ENCODE measurements around the gene MARS1. TPM values are rescaled to one million over a fixed set of nuclear protein-coding genes. Genes with fewer than 3 reads are reported as not detected.

Gene MARS1
- total RNA-seq, 1 donor from 2014 or later, result 290 TPM

- DNase-seq (ENCODE audit: low spot score, unreplicated experiment), result no peak
- Mint-ChIP-seq H3K36me3 (ENCODE audit: insufficient read depth) (peaks cover 19% of the 10 kb centered on the region), H3K4me1 (ENCODE audit: low read depth) (peaks cover 24% of the 10 kb centered on the region), H3K4me3 (ENCODE audit: low read depth) (peak overlapping the region; percentile 98), H3K27ac (peak overlapping the region; percentile 58), H3K9me3 (ENCODE audit: low read depth) (no peaks in the 10 kb centered on the region), H3K27me3 (no peaks in the 10 kb centered on the region)
- TF ChIP-seq CTCF (IDR thresholded peaks at IDR 0.05; ENCODE audit: unreplicated experiment), result no peak
These were observed 30.5 kb downstream of the MARS1 start for GRCh38 chr12:57518176-57518919.

GRCh38 chr12:57518920-57519795 is 31.3 kb downstream of the MARS1 start:
- TF ChIP-seq CTCF (IDR thresholded peaks at IDR 0.05; ENCODE audit: unreplicated experiment), result no peak
- Mint-ChIP-seq H3K27ac (peak overlapping the region; percentile 100), H3K4me1 (ENCODE audit: low read depth) (peaks cover 32% of the 10 kb centered on the region), H3K36me3 (ENCODE audit: insufficient read depth) (peaks cover 19% of the 10 kb centered on the region), H3K4me3 (ENCODE audit: low read depth) (peak overlapping the region; percentile 98), H3K27me3 (no peaks in the 10 kb centered on the region), H3K9me3 (ENCODE audit: low read depth) (no peaks in the 10 kb centered on the region)
- DNase-seq (ENCODE audit: low spot score, unreplicated experiment), result no peak

GRCh38 chr12:57519796-57520052 is 31.9 kb downstream of the MARS1 start:
- no peak for TF ChIP-seq CTCF (IDR thresholded peaks at IDR 0.05; ENCODE audit: unreplicated experiment)
- Mint-ChIP-seq H3K27me3 (no peaks in the 10 kb centered on the region), H3K27ac (peak overlapping the region; percentile 100), H3K4me3 (ENCODE audit: low read depth) (peak overlapping the region; percentile 98), H3K36me3 (ENCODE audit: insufficient read depth) (peaks cover 17% of the 10 kb centered on the region), H3K4me1 (ENCODE audit: low read depth) (peaks cover 37% of the 10 kb centered on the region), H3K9me3 (ENCODE audit: low read depth) (no peaks in the 10 kb centered on the region)
- DNase-seq (ENCODE audit: low spot score, unreplicated experiment), result no peak

GRCh38 chr12:57520053-57520818 is 32.4 kb downstream of the MARS1 start, which contains the start of gene DDIT3:
DDIT3 (minus strand) TSS chr12:57520514; CDS start chr12:57517406, 3,108 bp downstream.
- DNase-seq (ENCODE audit: low spot score, unreplicated experiment), result peak; percentile 99
- TF ChIP-seq CTCF (IDR thresholded peaks at IDR 0.05; ENCODE audit: unreplicated experiment), result no peak
- Mint-ChIP-seq H3K27me3 (no peaks in the 10 kb centered on the region), H3K9me3 (ENCODE audit: low read depth) (no peaks in the 10 kb centered on the region), H3K27ac (peak within 1 kb of the TSS; percentile 100), H3K36me3 (ENCODE audit: insufficient read depth) (peaks cover 17% of the 10 kb centered on the region), H3K4me1 (ENCODE audit: low read depth) (peaks cover 39% of the 10 kb centered on the region), H3K4me3 (ENCODE audit: low read depth) (peak within 1 kb of the TSS; percentile 98)

GRCh38 chr12:57521525-57522010 is 33.7 kb downstream of the MARS1 start:
- no peaks in the 10 kb centered on the region for H3K27me3 Mint-ChIP-seq
- H3K9me3 Mint-ChIP-seq (ENCODE audit: low read depth), result no peaks in the 10 kb centered on the region
- peaks cover 39% of the 10 kb centered on the region for H3K4me1 Mint-ChIP-seq (ENCODE audit: low read depth)
- peaks cover 11% of the 10 kb centered on the region for H3K36me3 Mint-ChIP-seq (ENCODE audit: insufficient read depth)
- H3K4me3 Mint-ChIP-seq (ENCODE audit: low read depth), result peak overlapping the region; percentile 98
- DNase-seq (ENCODE audit: low spot score, unreplicated experiment), result no peak
- TF ChIP-seq CTCF (IDR thresholded peaks at IDR 0.05; ENCODE audit: unreplicated experiment), result no peak
- H3K27ac Mint-ChIP-seq, result peak overlapping the region; percentile 99
